ENCODE data around the gene CCDC18.
"Not testable (repeated sequence)": the region's sequence is repeated elsewhere in the genome, so short reads cannot be mapped to it uniquely, and the experiment has no call there.

The CCDC18 gene

GRCh38 chr1:93154898-93155297 is 25.6 kb upstream of the CCDC18 start:
- no peak for DNase-seq (ENCODE audit: low spot score)
- no peaks in the 10 kb centered on the region for H3K27me3 Mint-ChIP-seq (ENCODE audit: low read depth)
- no peak overlapping the region for H3K27ac Mint-ChIP-seq
- peaks cover 47% of the 10 kb centered on the region for H3K36me3 Mint-ChIP-seq (ENCODE audit: low read depth)
- peaks cover 12% of the 10 kb centered on the region for H3K4me1 Mint-ChIP-seq (ENCODE audit: low read depth)
- no peak overlapping the region for H3K4me3 Mint-ChIP-seq
- H3K9me3 Mint-ChIP-seq, result no peaks in the 10 kb centered on the region

GRCh38 chr1:93155335-93155734 is 25.2 kb upstream of the CCDC18 start:
- no peak overlapping the region for H3K4me3 Mint-ChIP-seq
- no peaks in the 10 kb centered on the region for H3K27me3 Mint-ChIP-seq (ENCODE audit: low read depth)
- peaks cover 12% of the 10 kb centered on the region for H3K4me1 Mint-ChIP-seq (ENCODE audit: low read depth)
- peaks cover 43% of the 10 kb centered on the region for H3K36me3 Mint-ChIP-seq (ENCODE audit: low read depth)
- peak overlapping the region; percentile 19 for H3K27ac Mint-ChIP-seq
- no peaks in the 10 kb centered on the region for H3K9me3 Mint-ChIP-seq
- DNase-seq (ENCODE audit: low spot score), result no peak

- H3K27ac Mint-ChIP-seq, result no peak overlapping the region
- no peaks in the 10 kb centered on the region for H3K9me3 Mint-ChIP-seq
- H3K4me1 Mint-ChIP-seq (ENCODE audit: low read depth), result peaks cover 19% of the 10 kb centered on the region
- DNase-seq (ENCODE audit: low spot score), result no peak
- H3K36me3 Mint-ChIP-seq (ENCODE audit: low read depth), result peaks cover 40% of the 10 kb centered on the region
- no peak overlapping the region for H3K4me3 Mint-ChIP-seq
- no peaks in the 10 kb centered on the region for H3K27me3 Mint-ChIP-seq (ENCODE audit: low read depth)
Measured at GRCh38 chr1:93159337-93159736, 21.2 kb upstream of the CCDC18 start.

GRCh38 chr1:93163314-93163713 is 17.2 kb upstream of the CCDC18 start:
- not testable (repeated sequence) for H3K27me3 Mint-ChIP-seq (ENCODE audit: low read depth); H3K4me3 Mint-ChIP-seq; H3K27ac Mint-ChIP-seq; DNase-seq (ENCODE audit: low spot score)
- Mint-ChIP-seq H3K36me3 (ENCODE audit: low read depth) (peaks cover 57% of the 10 kb centered on the region), H3K9me3 (peaks cover 19% of the 10 kb centered on the region), H3K4me1 (ENCODE audit: low read depth) (peaks cover 17% of the 10 kb centered on the region)

GRCh38 chr1:93164816-93165215 is 15.7 kb upstream of the CCDC18 start:
- no peak for DNase-seq (ENCODE audit: low spot score)
- peaks cover 19% of the 10 kb centered on the region for H3K4me1 Mint-ChIP-seq (ENCODE audit: low read depth)
- H3K4me3 Mint-ChIP-seq, result no peak overlapping the region
- no peak overlapping the region for H3K27ac Mint-ChIP-seq
- H3K9me3 Mint-ChIP-seq, result peaks cover 28% of the 10 kb centered on the region
- H3K27me3 Mint-ChIP-seq (ENCODE audit: low read depth), result no peaks in the 10 kb centered on the region
- peaks cover 59% of the 10 kb centered on the region for H3K36me3 Mint-ChIP-seq (ENCODE audit: low read depth)

GRCh38 chr1:93165895-93166294 is 14.6 kb upstream of the CCDC18 start:
- Mint-ChIP-seq H3K36me3 (ENCODE audit: low read depth) (peaks cover 62% of the 10 kb centered on the region), H3K4me1 (ENCODE audit: low read depth) (peaks cover 21% of the 10 kb centered on the region), H3K9me3 (peaks cover 28% of the 10 kb centered on the region)
- DNase-seq (ENCODE audit: low spot score); H3K27me3 Mint-ChIP-seq (ENCODE audit: low read depth); H3K4me3 Mint-ChIP-seq; H3K27ac Mint-ChIP-seq: not testable (repeated sequence)

GRCh38 chr1:93167006-93167405 is 13.5 kb upstream of the CCDC18 start:
- Mint-ChIP-seq H3K9me3 (peaks cover 28% of the 10 kb centered on the region), H3K27me3 (ENCODE audit: low read depth) (no peaks in the 10 kb centered on the region), H3K4me1 (ENCODE audit: low read depth) (peaks cover 29% of the 10 kb centered on the region), H3K27ac (no peak overlapping the region), H3K36me3 (ENCODE audit: low read depth) (peaks cover 61% of the 10 kb centered on the region), H3K4me3 (no peak overlapping the region)
- DNase-seq (ENCODE audit: low spot score), result no peak

GRCh38 chr1:93170141-93170678 is 10.3 kb upstream of the CCDC18 start:
- H3K27me3 Mint-ChIP-seq (ENCODE audit: low read depth); H3K4me3 Mint-ChIP-seq; DNase-seq (ENCODE audit: low spot score); H3K27ac Mint-ChIP-seq: not testable (repeated sequence)
- peaks cover 41% of the 10 kb centered on the region for H3K4me1 Mint-ChIP-seq (ENCODE audit: low read depth)
- peaks cover 31% of the 10 kb centered on the region for H3K9me3 Mint-ChIP-seq
- H3K36me3 Mint-ChIP-seq (ENCODE audit: low read depth), result peaks cover 70% of the 10 kb centered on the region

GRCh38 chr1:93171549-93172034 is 8.9 kb upstream of the CCDC18 start:
- peaks cover 45% of the 10 kb centered on the region for H3K4me1 Mint-ChIP-seq (ENCODE audit: low read depth)
- peak overlapping the region; percentile 87 for H3K27ac Mint-ChIP-seq
- DNase-seq (ENCODE audit: low spot score), result no peak
- peaks cover 24% of the 10 kb centered on the region for H3K9me3 Mint-ChIP-seq
- peaks cover 66% of the 10 kb centered on the region for H3K36me3 Mint-ChIP-seq (ENCODE audit: low read depth)
- H3K27me3 Mint-ChIP-seq (ENCODE audit: low read depth), result no peaks in the 10 kb centered on the region
- peak overlapping the region; percentile 88 for H3K4me3 Mint-ChIP-seq

- Mint-ChIP-seq H3K36me3 (ENCODE audit: low read depth) (peaks cover 61% of the 10 kb centered on the region), H3K27me3 (ENCODE audit: low read depth) (no peaks in the 10 kb centered on the region), H3K27ac (no peak overlapping the region), H3K4me1 (ENCODE audit: low read depth) (peaks cover 50% of the 10 kb centered on the region), H3K4me3 (peak overlapping the region; percentile 46), H3K9me3 (peaks cover 18% of the 10 kb centered on the region)
- no peak for DNase-seq (ENCODE audit: low spot score)
Measured at GRCh38 chr1:93172778-93173177, 7.7 kb upstream of the CCDC18 start.

GRCh38 chr1:93174638-93175037 is 5.9 kb upstream of the CCDC18 start:
- H3K4me3 Mint-ChIP-seq; DNase-seq (ENCODE audit: low spot score); H3K27me3 Mint-ChIP-seq (ENCODE audit: low read depth); H3K9me3 Mint-ChIP-seq; H3K27ac Mint-ChIP-seq: not testable (repeated sequence)
- Mint-ChIP-seq H3K4me1 (ENCODE audit: low read depth) (peaks cover 53% of the 10 kb centered on the region), H3K36me3 (ENCODE audit: low read depth) (peaks cover 60% of the 10 kb centered on the region)

- H3K4me1 Mint-ChIP-seq (ENCODE audit: low read depth), result peaks cover 44% of the 10 kb centered on the region
- H3K27me3 Mint-ChIP-seq (ENCODE audit: low read depth), result no peaks in the 10 kb centered on the region
- H3K27ac Mint-ChIP-seq, result peak overlapping the region; percentile 98
- no peak for DNase-seq (ENCODE audit: low spot score)
- H3K36me3 Mint-ChIP-seq (ENCODE audit: low read depth), result peaks cover 49% of the 10 kb centered on the region
- peaks cover 3% of the 10 kb centered on the region for H3K9me3 Mint-ChIP-seq
- H3K4me3 Mint-ChIP-seq, result peak overlapping the region; percentile 90
Measured at GRCh38 chr1:93177991-93178390, 2.5 kb upstream of the CCDC18 start.

- Mint-ChIP-seq H3K27me3 (ENCODE audit: low read depth) (no peaks in the 10 kb centered on the region), H3K4me3 (peak overlapping the region; percentile 90), H3K27ac (peak overlapping the region; percentile 98), H3K4me1 (ENCODE audit: low read depth) (peaks cover 44% of the 10 kb centered on the region), H3K9me3 (peaks cover 3% of the 10 kb centered on the region), H3K36me3 (ENCODE audit: low read depth) (peaks cover 48% of the 10 kb centered on the region)
- no peak for DNase-seq (ENCODE audit: low spot score)
Measured at GRCh38 chr1:93178418-93178817, 2.1 kb upstream of the CCDC18 start.

GRCh38 chr1:93179886-93180722 is 420 bp upstream of the CCDC18 start, which contains the start of gene TMED5:
Gene TMED5, minus strand, starts transcription at chr1:93180413. Its CDS starts 171 bp downstream, at chr1:93180242.
- peak; percentile 98 for DNase-seq (ENCODE audit: low spot score)
- Mint-ChIP-seq H3K4me3 (peak within 1 kb of the TSS; percentile 90), H3K27ac (peak within 1 kb of the TSS; percentile 98), H3K4me1 (ENCODE audit: low read depth) (peaks cover 48% of the 10 kb centered on the region), H3K27me3 (ENCODE audit: low read depth) (no peaks in the 10 kb centered on the region), H3K9me3 (no peaks in the 10 kb centered on the region), H3K36me3 (ENCODE audit: low read depth) (peaks cover 44% of the 10 kb centered on the region)

Measured in T-helper 2 cell treated with Interferon-gamma antibody and Interleukin-4, amounts not matched to agents 5 μg/mL and 100 μg/mL, for 36 hours (primary cell).